GM04504 (cell line): ENCODE results near the gene ATP23.

Source experiments
- DNase-seq: peaks from one replicate; pipeline ENCODE4 v3.0.0-alpha.2; 2012; ENCODE audit warnings: low read depth

ATP23 gene

GRCh38 chr12:57941165-57941894, at the start of gene ATP23:
Gene ATP23, plus strand, starts transcription at chr12:57941567. Its CDS starts 135 bp downstream, at chr12:57941702.
- peak; percentile 67 for DNase-seq

GRCh38 chr12:57892232-57892972, 49.0 kb upstream of the ATP23 start:
- DNase-seq, result no peak

GRCh38 chr12:57893431-57894353, 47.7 kb upstream of the ATP23 start:
- DNase-seq, result peak; percentile 93

- DNase-seq, result no peak
Measured at GRCh38 chr12:57894399-57895292, 46.7 kb upstream of the ATP23 start.

GRCh38 chr12:57895389-57896114, 45.8 kb upstream of the ATP23 start:
- DNase-seq, result no peak

GRCh38 chr12:57896115-57896433, 45.3 kb upstream of the ATP23 start:
- DNase-seq, result no peak

GRCh38 chr12:57896434-57897201, 44.7 kb upstream of the ATP23 start:
- no peak for DNase-seq

GRCh38 chr12:57897286-57897974, 43.9 kb upstream of the ATP23 start:
- no peak for DNase-seq

GRCh38 chr12:57898308-57898970, 42.9 kb upstream of the ATP23 start:
- DNase-seq, result no peak

- DNase-seq, result no peak
Measured at GRCh38 chr12:57899010-57899662, 42.2 kb upstream of the ATP23 start.

- no peak for DNase-seq
Measured at GRCh38 chr12:57902478-57902969, 38.8 kb upstream of the ATP23 start.

- DNase-seq, result no peak
Measured at GRCh38 chr12:57904426-57904825, 36.9 kb upstream of the ATP23 start.

- no peak for DNase-seq
Measured at GRCh38 chr12:57904848-57905811, 36.2 kb upstream of the ATP23 start.

GRCh38 chr12:57905812-57906475, 35.4 kb upstream of the ATP23 start:
- DNase-seq, result no peak

- no peak for DNase-seq
Measured at GRCh38 chr12:57906821-57907220, 34.5 kb upstream of the ATP23 start.

GRCh38 chr12:57907281-57907680, 34.1 kb upstream of the ATP23 start:
- DNase-seq, result no peak
